ENCODE data around the gene RHEBL1.

- TF ChIP-seq CTCF (IDR thresholded peaks at IDR 0.05): no peak
- no peak for TF ChIP-seq POLR2AphosphoS5 (IDR thresholded peaks at IDR 0.05)
- no peak for TF ChIP-seq POLR2A (IDR thresholded peaks at IDR 0.05)
Measured at GRCh38 chr12:49026678-49027480, 42.9 kb downstream of the RHEBL1 start.

Data from breast epithelium (tissue), 3 donors.